ENCODE results near the gene ATXN7L2. TPM values are rescaled to one million over a fixed set of nuclear protein-coding genes. Genes with fewer than 3 reads are reported as not detected.

ATXN7L2 gene
- total RNA-seq, 1 donor from 2014 or later: 4.6 TPM

DNA sequence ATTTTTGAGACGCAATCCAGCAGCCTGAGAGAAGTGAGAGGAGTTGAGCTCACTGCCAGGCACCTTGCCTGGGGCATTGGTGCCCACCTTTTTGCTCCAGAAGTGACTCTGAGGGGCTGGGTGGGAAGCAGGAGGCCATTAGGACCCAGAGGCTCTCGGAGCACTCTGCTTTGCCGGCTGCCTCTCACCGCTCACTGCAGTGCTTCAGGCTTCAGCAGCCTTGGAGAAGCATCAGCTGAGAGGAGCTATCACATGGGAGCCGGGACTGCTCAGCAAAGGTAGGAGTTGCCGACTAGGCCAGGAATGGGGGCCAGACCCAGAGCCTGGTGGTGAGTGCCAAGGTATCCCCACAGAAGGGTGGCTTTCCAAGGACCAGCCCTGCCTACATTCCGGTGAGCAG is 56.0 kb downstream of the ATXN7L2 start, which contains the start of gene GPR61:
Gene GPR61 (plus strand): TSS at position 197 of the 400 bp plus-strand sequence. CDS start 3,151 bp downstream, outside the sequence.
- Histone ChIP-seq H3K27ac (no peak within 1 kb of the TSS), H3K4me3 (no peak within 1 kb of the TSS), H3K36me3 (no peaks in the 10 kb centered on the region), H3K27me3 (no peaks in the 10 kb centered on the region), H3K9me3 (no peaks in the 10 kb centered on the region), H3K4me1 (no peaks in the 10 kb centered on the region)
- intact Hi-C loops (cut with DNase I): loop anchor here (10.0 kb wide), 1 partner anchor 235 kb away; no protein-coding TSS in a partner anchor
- ATAC-seq (no peak), DNase-seq (no peak)
- TF ChIP-seq CTCF (IDR thresholded peaks at IDR 0.05): no peak

DNA sequence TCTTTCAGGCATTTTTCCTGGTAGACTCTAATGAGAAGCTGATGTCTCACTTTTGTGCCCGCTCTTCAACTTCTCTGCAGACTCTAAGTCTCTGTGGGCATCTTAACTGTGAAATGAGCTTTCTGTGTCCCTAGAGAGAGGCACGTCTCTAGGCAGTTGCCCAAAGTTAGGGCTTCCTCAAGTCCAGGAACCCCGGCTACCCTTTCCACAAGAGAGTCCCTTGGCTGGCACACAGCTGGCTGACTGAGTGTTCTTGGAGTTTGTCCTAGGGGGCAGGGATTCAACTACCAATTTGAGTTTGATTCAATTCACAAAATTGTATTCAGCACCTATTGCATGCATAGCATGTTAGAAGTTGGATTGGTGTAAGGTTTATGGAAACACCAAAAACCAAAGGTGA is 57.4 kb downstream of the ATXN7L2 start:
- H3K27ac ChIP-seq: no peak overlapping the region
- no peaks in the 10 kb centered on the region for H3K36me3 ChIP-seq
- no peak for DNase-seq
- intact Hi-C loops (cut with DNase I): loop anchor here (10.0 kb wide), 1 partner anchor 234 kb away; no protein-coding TSS in a partner anchor
- H3K4me1 ChIP-seq: no peaks in the 10 kb centered on the region
- H3K27me3 ChIP-seq: no peaks in the 10 kb centered on the region
- no peak overlapping the region for H3K4me3 ChIP-seq
- no peak for ATAC-seq
- TF ChIP-seq CTCF (IDR thresholded peaks at IDR 0.05): no peak
- H3K9me3 ChIP-seq: no peaks in the 10 kb centered on the region

Other genes starting within 250 kb of the ATXN7L2 start
- 7.4 TPM for gene CELSR2, start 234.4 kb upstream of the ATXN7L2 start, total RNA-seq
- 2.9 TPM for gene PSRC1, start 200.8 kb upstream of the ATXN7L2 start, total RNA-seq
- 3.6 TPM for gene MYBPHL, start 176.9 kb upstream of the ATXN7L2 start, total RNA-seq
- gene SORT1, start 86.0 kb upstream of the ATXN7L2 start, total RNA-seq: 183 TPM
- 67.8 TPM for gene PSMA5, start 57.5 kb upstream of the ATXN7L2 start, total RNA-seq
- gene SYPL2, start 17.4 kb upstream of the ATXN7L2 start, total RNA-seq: 3.1 TPM
- gene CYB561D1, start 10.2 kb downstream of the ATXN7L2 start, total RNA-seq: 13.1 TPM
- gene AMIGO1, start 25.8 kb downstream of the ATXN7L2 start, total RNA-seq: 13.3 TPM
- gene GPR61, start 56.0 kb downstream of the ATXN7L2 start, total RNA-seq: not detected
- gene GNAI3, start 64.7 kb downstream of the ATXN7L2 start, total RNA-seq: 6.9 TPM
- gene GNAT2, start 135.7 kb downstream of the ATXN7L2 start, total RNA-seq: not detected
- 56.9 TPM for gene AMPD2, start 135.9 kb downstream of the ATXN7L2 start, total RNA-seq
- 17.2 TPM for gene GSTM4, start 172.2 kb downstream of the ATXN7L2 start, total RNA-seq
- 37.3 TPM for gene GSTM2, start 184.2 kb downstream of the ATXN7L2 start, total RNA-seq
- not detected for gene GSTM1, start 203.9 kb downstream of the ATXN7L2 start, total RNA-seq
- gene GSTM5, start 228.3 kb downstream of the ATXN7L2 start, total RNA-seq: 18.1 TPM

Data from upper lobe of right lung (tissue), 1 donor.